Measurements from ENCODE around the gene MS4A1.
"Not testable (repeated sequence)": the region's sequence is repeated elsewhere in the genome, so short reads cannot be mapped to it uniquely, and the experiment has no call there.

The MS4A1 gene

GRCh38 chr11:60455531-60456042 is at the start of gene MS4A1:
MS4A1 (plus strand) TSS chr11:60455847; CDS start chr11:60462375, 6,528 bp downstream.
- DNase-seq (ENCODE audit: low spot score) = no peak

- DNase-seq (ENCODE audit: low spot score) = no peak
Observed at GRCh38 chr11:60420015-60420414, 35.6 kb upstream of the MS4A1 start.

GRCh38 chr11:60422609-60423008 is 33.0 kb upstream of the MS4A1 start:
- DNase-seq (ENCODE audit: low spot score) = no peak

- DNase-seq (ENCODE audit: low spot score) = no peak
Observed at GRCh38 chr11:60428517-60428916, 27.1 kb upstream of the MS4A1 start.

- DNase-seq (ENCODE audit: low spot score) = no peak
Observed at GRCh38 chr11:60429272-60429671, 26.4 kb upstream of the MS4A1 start, which contains the start of gene MS4A5. MS4A5 (plus strand) TSS chr11:60429572; CDS start chr11:60429675, 103 bp downstream.

GRCh38 chr11:60431251-60431650 is 24.4 kb upstream of the MS4A1 start:
- DNase-seq (ENCODE audit: low spot score) = no peak

- no peak for DNase-seq (ENCODE audit: low spot score)
Observed at GRCh38 chr11:60433401-60433800, 22.2 kb upstream of the MS4A1 start.

GRCh38 chr11:60447070-60447469 is 8.6 kb upstream of the MS4A1 start:
- no peak for DNase-seq (ENCODE audit: low spot score)

- no peak for DNase-seq (ENCODE audit: low spot score)
Observed at GRCh38 chr11:60447846-60448245, 7.8 kb upstream of the MS4A1 start.

GRCh38 chr11:60451185-60451584 is 4.5 kb upstream of the MS4A1 start:
- DNase-seq (ENCODE audit: low spot score) = not testable (repeated sequence)

- DNase-seq (ENCODE audit: low spot score) = no peak
Observed at GRCh38 chr11:60454212-60454611, 1.4 kb upstream of the MS4A1 start.

- no peak for DNase-seq (ENCODE audit: low spot score)
Observed at GRCh38 chr11:60457576-60457975, 1.9 kb downstream of the MS4A1 start.

GRCh38 chr11:60459345-60459744 is 3.7 kb downstream of the MS4A1 start:
- DNase-seq (ENCODE audit: low spot score) = no peak

GRCh38 chr11:60468829-60469228 is 13.2 kb downstream of the MS4A1 start:
- no peak for DNase-seq (ENCODE audit: low spot score)

- DNase-seq (ENCODE audit: low spot score) = no peak
Observed at GRCh38 chr11:60469723-60470122, 14.1 kb downstream of the MS4A1 start.

GRCh38 chr11:60477035-60477445 is 21.4 kb downstream of the MS4A1 start:
- DNase-seq (ENCODE audit: low spot score) = no peak

GRCh38 chr11:60482361-60482760 is 26.7 kb downstream of the MS4A1 start:
- DNase-seq (ENCODE audit: low spot score) = no peak

- no peak for DNase-seq (ENCODE audit: low spot score)
Observed at GRCh38 chr11:60485987-60486386, 30.3 kb downstream of the MS4A1 start.

GRCh38 chr11:60492488-60493009 is 36.9 kb downstream of the MS4A1 start, which contains the start of gene MS4A12:
MS4A12 (plus strand) TSS chr11:60492778; CDS start chr11:60497319, 4,541 bp downstream.
- no peak for DNase-seq (ENCODE audit: low spot score)

GRCh38 chr11:60493454-60493853 is 37.8 kb downstream of the MS4A1 start:
- DNase-seq (ENCODE audit: low spot score) = no peak

GRCh38 chr11:60498399-60498798 is 42.8 kb downstream of the MS4A1 start:
- no peak for DNase-seq (ENCODE audit: low spot score)

GRCh38 chr11:60498853-60499252 is 43.2 kb downstream of the MS4A1 start:
- DNase-seq (ENCODE audit: low spot score) = no peak

GRCh38 chr11:60500276-60500910 is 44.7 kb downstream of the MS4A1 start:
- DNase-seq (ENCODE audit: low spot score) = no peak
